Measurements from ENCODE around the gene MICAL2.
A peak's percentile ranks its signal among the peaks of the same experiment; 100 is the strongest.

- TF ChIP-seq JUNB (IDR thresholded peaks at IDR 0.05) (no peak), REST (IDR thresholded peaks at IDR 0.05) (no peak), CTCF (IDR thresholded peaks at IDR 0.05) (no peak), MAFK (IDR thresholded peaks at IDR 0.05; ENCODE audit: partially characterized antibody) (no peak), POLR2A (IDR thresholded peaks at IDR 0.05; ENCODE audit: low read length) (no peak), USF2 (IDR thresholded peaks at IDR 0.05) (no peak), RCOR1 (IDR thresholded peaks at IDR 0.05; ENCODE audit: low read depth, low read length) (no peak), EP300 (IDR thresholded peaks at IDR 0.05) (no peak), ATOH8 (CRISPR knock-in tag; IDR thresholded peaks at IDR 0.05; ENCODE audit: low read depth) (no peak), RAD21 (conservative IDR thresholded peaks at IDR 0.05 in 1 of 2, IDR thresholded peaks at IDR 0.05 in 1 of 2) (peak in 1 of 2 experiments; percentile 46; a peak in 3 of 5 replicates)
Observed at GRCh38 chr11:12235553-12235946, 125.2 kb downstream of the MICAL2 start.

Measured in A549 (cell line).